A673 (cell line): ENCODE results near the gene CIAO3.

Experiments
- CTCF ChIP-seq: fragments of 300-800, 200-600 bp; sonication (generic); conservative IDR thresholded peaks from 2 replicates; pipeline ENCODE4 v1.5.1; 2017; ENCODE audit warnings: low read depth, mild to moderate bottlenecking, antibody characterized with exemption, low read length, moderate library complexity, mixed read lengths
- EZH2 ChIP-seq: fragments of 200-600 bp; sonication (generic); IDR thresholded peaks from 2 replicates; pipeline ENCODE4 v1.6.1; 2017; ENCODE audit warnings: borderline replicate concordance, low read depth, mild to moderate bottlenecking, mixed read lengths, antibody characterized with exemption, low read length; ENCODE audit not compliant: poor library complexity, severe bottlenecking

- TF ChIP-seq CTCF: no peak
- TF ChIP-seq EZH2: no peak
These were observed 32.8 kb downstream of the CIAO3 start for GRCh38 chr16:708019-708418.
